MV-4-11 (cell line): Measurements from ENCODE around the gene HTT.

Experiments
- DNase-seq: peaks from one replicate; lab custom pipeline; 2025; lab: John Stamatoyannopoulos, UW

HTT gene

GRCh38 chr4:3248811-3249661, 174.6 kb downstream of the HTT start, which contains the start of gene MSANTD1:
Gene MSANTD1 (plus strand): TSS chr4:3249159. CDS start chr4:3249223, 64 bp downstream.
- no peak for DNase-seq

DNA sequence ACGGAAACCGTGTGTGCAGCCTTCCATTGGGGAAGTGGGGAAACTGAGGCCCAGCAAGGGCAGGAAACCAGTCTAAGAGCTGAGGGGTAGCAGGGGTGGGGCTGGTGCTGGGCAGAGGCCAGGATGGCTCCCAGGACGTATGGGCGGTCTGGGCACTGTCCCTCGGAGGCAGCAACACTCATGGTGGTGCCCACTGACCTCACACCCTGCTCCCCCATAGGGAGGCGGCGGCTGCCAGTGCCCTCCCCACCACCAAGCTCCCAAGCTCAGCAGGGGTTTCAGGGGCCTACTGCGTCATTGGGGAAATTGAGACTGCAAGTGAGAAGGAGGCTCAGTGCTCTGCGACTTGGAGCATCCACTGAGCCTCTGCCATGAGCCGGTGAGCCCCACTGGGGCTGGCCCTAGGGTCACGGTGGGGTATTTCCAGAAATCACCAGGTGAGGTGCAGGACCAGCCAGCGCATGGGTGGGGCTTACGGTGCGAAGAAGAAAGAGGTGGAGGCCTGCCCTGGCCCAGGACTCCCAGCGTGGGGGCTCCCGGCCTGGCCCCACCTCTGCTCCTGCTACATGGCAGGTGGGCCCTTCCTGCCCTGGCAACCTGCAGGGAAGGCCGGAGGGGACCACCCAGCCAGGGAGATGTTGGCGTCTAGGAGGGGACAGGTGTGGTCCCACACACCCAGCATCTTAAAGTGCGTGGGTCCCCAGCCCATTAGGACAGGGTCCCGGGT, 175.4 kb downstream of the HTT start:
- DNase-seq = no peak

DNA sequence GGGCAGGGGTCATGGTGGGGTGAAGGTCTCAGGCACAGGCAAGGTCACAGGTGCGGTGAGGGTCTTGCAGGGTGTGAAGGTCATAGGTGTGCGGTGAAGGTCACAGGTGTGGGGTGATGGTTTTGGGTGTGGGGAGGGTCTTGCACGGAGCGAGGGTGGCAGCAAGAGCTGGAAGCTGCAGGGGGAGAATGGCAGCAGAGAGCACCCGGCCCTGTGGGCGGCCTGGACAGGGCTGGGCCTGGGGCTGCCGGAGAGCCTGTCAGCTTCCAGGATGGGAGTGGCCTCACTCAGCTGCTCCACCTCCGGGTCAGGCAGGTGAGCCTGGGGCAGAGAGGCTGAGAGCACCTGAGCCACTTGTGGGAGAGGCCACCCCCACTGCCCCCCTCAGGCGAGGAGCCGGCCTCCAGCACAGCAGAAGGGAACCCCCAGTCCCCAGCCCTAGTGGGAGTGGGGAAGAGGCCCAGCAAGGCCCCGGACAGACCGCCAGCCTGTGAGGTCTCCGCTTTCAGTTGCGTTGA, 176.0 kb downstream of the HTT start:
- no peak for DNase-seq

- DNase-seq = peak; percentile 2
Observed at GRCh38 chr4:3250956-3251690, 176.6 kb downstream of the HTT start.

DNA sequence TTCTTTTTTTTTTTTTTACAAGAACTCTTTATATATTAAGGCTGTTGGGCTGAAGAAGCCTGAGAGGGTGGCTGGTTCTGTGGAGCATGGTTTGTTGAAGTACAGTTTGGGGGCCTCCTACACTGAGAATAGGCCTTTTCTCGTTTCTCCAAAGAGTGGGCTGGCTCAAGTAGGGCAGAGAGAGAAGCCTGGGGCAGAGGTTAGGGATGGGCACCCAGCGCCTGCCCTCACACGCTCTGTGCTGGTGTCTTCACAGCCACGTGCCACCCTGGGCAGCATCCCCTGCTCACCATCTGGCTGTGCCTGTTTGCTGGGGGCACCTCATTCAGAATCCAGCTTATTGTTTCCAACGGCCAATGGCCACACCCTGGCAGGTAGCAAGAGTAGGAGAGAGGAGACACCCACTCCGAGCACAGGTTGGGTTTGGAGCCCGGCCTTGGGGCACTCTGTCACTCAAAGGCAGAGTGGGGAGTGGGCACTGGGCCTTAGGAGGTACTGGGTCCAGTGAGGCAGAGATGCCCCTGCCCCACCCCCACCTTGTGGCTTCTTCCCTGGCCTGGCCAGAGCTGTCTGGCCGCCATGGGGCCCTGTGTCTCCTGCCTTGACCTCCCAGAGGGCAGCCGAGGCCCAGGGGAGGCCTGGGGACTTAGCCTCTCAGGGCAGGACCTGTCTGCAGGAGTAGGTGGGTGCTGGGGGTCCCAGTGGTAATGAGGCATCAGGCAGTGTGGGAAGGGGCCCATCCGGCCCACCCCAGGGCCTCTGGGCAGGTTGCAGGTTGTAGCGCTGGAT, 177.4 kb downstream of the HTT start:
- DNase-seq = no peak

- no peak for DNase-seq
Observed at GRCh38 chr4:3252480-3252828, 178.0 kb downstream of the HTT start.

DNA sequence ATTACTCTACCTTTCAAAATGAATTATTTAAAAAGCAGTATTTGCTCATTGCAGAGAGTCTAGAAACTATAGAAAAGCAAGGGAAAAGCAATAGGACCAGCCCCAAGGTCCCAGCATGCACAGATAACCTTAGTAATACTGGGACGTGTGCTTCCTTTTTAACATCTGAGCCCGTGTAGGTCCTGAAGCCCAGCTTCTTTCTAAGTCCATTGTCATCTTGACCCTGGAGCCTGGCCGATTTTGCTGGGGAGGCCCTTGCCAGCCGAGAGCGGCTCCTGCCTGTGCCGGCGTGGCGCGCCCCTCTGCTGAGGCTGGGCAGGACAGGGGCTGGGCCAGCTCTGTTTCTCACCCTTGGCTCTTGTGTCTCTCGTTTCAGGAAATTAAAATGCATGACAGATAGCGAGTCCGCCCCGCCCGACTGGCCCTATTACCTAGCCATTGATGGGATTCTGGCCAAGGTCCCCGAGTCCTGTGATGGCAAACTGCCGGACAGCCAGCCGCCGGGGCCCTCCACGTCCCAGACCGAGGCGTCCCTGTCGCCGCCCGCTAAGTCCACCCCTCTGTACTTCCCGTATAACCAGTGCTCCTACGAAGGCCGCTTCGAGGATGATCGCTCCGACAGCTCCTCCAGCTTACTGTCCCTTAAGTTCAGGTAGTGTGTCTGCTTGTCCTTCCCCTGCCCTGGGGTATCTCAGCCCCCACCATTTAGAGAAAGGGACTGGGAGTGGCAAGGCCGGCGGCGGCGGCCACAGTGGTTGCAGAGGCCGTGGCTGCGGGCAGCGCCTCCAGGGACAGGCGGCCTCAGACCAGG, 178.6 kb downstream of the HTT start:
- no peak for DNase-seq

DNA sequence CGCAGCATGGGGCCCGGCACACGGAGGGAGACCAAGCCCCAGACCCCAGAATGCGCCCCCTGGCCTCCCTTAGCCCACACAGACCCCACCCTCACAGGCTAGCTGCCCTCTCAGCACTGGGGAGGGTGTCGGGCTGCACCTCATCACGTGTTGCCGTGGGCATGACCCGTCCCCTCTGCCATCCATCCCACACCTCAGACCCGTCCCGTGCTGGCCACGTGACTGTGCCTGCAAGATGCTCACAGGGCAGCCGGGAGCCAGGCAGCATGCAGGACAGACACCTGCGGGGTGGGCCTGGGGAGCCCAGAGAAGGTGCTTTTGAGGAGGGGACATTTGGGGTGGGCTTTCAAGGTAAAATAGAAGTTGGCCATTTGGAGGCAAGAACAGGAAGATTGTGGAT, 179.3 kb downstream of the HTT start:
- DNase-seq = no peak

DNA sequence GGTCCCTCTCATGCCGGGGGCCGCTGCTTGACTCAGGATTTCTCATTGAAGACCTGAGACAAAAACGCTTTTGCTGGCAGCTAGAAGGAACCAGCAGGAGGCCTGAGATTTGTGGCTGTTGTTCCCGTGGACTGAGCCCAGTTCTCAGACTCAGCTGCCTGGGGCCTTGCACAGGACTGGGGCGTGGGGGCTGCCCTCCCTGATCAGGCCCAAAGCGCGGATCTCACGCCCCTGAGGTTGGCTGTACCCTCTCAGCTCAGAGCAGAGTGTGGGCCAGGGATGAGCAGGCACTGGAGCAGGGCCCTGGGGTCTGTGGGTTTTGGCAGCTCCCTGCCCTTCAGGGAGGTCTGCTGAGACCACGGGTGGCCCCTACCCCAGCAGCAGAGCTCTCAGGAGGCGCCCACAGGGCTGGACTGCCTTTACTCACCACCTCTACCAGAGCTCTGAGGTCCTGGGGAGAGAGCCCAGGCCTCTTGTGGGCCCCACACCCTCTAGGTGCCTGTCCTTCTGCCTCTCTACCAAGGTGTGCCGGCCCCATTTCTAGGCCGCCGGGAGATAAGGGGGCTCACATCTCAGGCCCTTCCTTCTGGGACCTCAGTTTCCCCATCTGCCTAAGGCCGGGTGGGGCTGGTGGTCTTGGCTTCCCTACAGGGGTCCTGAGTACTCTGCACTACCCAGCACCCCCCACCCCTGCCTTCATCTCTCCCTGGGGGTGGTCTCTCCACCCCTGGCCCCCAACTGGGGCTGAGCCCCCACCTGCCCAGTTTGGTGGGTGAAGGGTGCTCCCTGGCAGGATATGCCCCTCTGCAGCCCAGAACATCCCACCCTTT, 180.0 kb downstream of the HTT start:
- no peak for DNase-seq

DNA sequence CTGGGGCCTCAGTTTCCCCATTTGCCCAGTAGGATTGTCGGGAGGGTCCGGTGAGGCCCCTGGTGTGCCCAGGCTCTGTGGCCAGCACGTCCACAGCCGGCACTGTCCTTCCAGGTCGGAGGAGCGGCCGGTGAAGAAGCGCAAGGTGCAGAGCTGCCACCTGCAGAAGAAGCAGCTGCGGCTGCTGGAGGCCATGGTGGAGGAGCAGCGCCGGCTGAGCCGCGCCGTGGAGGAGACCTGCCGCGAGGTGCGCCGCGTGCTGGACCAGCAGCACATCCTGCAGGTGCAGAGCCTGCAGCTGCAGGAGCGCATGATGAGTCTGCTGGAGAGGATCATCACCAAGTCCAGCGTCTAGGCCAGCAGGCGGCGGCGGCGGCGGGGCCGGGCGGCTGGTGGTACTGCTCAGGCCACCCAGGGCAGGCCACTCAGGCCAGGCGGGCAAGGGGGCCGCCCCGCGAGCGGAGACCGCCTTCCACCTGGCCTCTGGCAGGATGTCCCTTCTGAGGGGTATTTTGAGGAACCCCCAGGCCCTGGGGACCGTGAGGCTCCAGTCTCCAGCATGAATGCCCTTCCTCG, 181.2 kb downstream of the HTT start:
- DNase-seq = no peak

GRCh38 chr4:3256230-3257102, 182.0 kb downstream of the HTT start:
- no peak for DNase-seq

GRCh38 chr4:3257103-3257555, 182.6 kb downstream of the HTT start:
- no peak for DNase-seq

DNA sequence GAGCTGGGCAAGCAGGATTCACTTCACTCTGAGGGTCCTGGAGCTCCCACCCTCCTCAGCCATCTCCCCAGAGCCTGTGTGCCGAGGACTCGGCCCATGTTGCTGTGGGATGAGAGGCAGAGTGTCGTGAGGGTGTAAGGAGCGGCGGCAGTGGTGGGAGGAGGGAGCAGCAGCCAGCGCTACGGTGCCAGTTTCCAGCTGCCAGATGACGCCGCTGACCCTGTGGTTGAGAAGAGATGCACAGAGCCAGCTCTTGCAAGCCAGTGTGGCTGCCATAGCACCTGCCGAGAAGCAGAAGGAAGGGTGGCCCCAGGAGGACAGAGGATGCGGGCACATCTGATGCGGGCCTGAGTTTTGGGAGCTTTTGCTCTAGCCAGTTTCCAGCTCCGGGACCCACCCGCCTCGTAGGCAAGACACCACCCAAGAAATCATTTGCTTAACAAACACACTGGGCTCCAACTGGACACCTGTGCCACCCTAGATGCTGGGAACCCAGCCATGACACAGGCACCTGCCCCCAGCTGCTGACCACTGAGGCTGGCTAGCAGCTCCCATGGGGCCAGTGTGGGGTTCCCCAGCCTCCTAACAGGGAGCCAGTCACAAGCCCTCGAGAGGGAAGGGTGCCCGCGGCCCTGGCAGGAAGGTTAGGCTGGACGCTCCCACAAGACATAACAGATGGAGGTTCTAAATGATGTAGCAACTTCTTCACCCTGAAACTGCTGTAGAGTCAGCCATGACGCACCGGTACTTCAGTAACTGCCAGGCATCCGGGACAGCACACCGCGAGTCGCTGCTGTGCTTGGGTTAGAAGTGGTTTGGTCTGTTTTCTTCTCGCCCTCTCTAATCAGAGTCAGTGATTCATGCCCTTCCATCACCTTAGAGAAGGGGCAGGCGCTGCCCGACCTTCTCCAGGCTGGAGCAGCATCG, 183.3 kb downstream of the HTT start:
- no peak for DNase-seq

GRCh38 chr4:3261411-3262207, 187.1 kb downstream of the HTT start:
- no peak for DNase-seq

DNA sequence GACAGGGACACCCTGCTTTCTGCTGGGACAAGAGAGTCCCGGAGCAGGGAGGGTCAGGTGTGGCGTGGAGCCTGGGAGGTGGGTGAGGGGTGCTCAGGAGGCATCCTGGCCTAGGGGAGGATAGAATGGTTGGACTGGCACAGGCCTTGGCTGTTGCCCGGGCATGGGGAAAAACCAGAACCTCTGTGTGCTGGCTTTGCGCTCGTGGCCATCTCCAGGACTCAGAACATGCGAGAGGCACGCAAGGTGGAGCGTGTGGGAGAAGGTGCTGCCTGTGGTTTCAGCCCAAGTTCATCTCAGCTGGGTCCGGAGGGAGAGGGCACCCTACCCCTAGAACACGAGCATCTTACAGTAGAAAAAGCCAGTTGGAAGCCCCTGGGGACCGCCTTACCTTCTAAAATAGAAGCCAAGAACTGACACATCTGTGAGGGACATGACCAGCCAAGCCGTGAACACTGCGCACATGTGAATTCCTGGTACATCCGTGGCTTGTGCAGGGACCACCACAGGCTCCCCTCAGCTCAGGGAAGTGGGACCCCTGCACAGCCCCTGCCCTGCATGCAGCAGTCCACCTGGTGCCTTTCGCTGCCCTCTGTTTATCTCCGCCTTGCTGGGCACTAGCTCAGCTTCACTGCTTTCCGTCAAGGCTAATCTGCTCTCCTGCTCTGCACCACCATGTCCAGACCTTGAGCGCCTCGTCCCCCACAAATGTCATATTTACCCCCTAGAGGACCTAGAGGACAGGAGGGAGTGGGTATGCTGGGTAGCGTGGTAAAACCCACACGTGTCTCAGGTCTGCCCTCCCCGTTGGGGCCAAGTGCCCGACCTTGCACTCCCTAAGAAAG, 187.9 kb downstream of the HTT start:
- DNase-seq = no peak
